D341Med (cell line): ENCODE measurements around the gene FILIP1.
"Not testable (repeated sequence)": the region's sequence is repeated elsewhere in the genome, so short reads cannot be mapped to it uniquely, and the experiment has no call there.

Experiments
- DNase-seq: peaks from one replicate; pipeline ENCODE4 v3.0.0; 2012; ENCODE audit warnings: low spot score

The FILIP1 gene

GRCh38 chr6:75458895-75459294, 34.7 kb downstream of the FILIP1 start:
- DNase-seq = no peak

GRCh38 chr6:75450903-75451302, 42.7 kb downstream of the FILIP1 start:
- DNase-seq = no peak

- no peak for DNase-seq
These were observed 43.9 kb downstream of the FILIP1 start for GRCh38 chr6:75449630-75450206.

- DNase-seq = no peak
These were observed 47.2 kb downstream of the FILIP1 start for GRCh38 chr6:75446241-75446880.

- DNase-seq = no peak
These were observed 47.9 kb downstream of the FILIP1 start for GRCh38 chr6:75445738-75446137.

GRCh38 chr6:75444899-75445298, 48.7 kb downstream of the FILIP1 start:
- no peak for DNase-seq

- not testable (repeated sequence) for DNase-seq
These were observed 51.7 kb downstream of the FILIP1 start for GRCh38 chr6:75441883-75442282.

- DNase-seq = not testable (repeated sequence)
These were observed 52.1 kb downstream of the FILIP1 start for GRCh38 chr6:75441479-75441878.

GRCh38 chr6:75438442-75439116, 55.0 kb downstream of the FILIP1 start:
- DNase-seq = no peak

- DNase-seq = no peak
These were observed 55.6 kb downstream of the FILIP1 start for GRCh38 chr6:75438013-75438431.

- DNase-seq = no peak
These were observed 56.1 kb downstream of the FILIP1 start for GRCh38 chr6:75437421-75437891.

GRCh38 chr6:75436869-75437268, 56.7 kb downstream of the FILIP1 start:
- no peak for DNase-seq

GRCh38 chr6:75432809-75433208, 60.8 kb downstream of the FILIP1 start:
- DNase-seq = not testable (repeated sequence)

- DNase-seq = peak; percentile 26
These were observed 62.2 kb downstream of the FILIP1 start for GRCh38 chr6:75431379-75431778.

- DNase-seq = peak; percentile 67
These were observed 62.8 kb downstream of the FILIP1 start for GRCh38 chr6:75430631-75431325.

GRCh38 chr6:75429061-75429703, 64.4 kb downstream of the FILIP1 start:
- DNase-seq = no peak

GRCh38 chr6:75428204-75428603, 65.4 kb downstream of the FILIP1 start:
- DNase-seq = no peak

GRCh38 chr6:75427329-75427728, 66.3 kb downstream of the FILIP1 start:
- DNase-seq = no peak

- no peak for DNase-seq
These were observed 68.7 kb downstream of the FILIP1 start for GRCh38 chr6:75424618-75425548.

- DNase-seq = no peak
These were observed 70.2 kb downstream of the FILIP1 start for GRCh38 chr6:75423386-75423785.

- DNase-seq = no peak
These were observed 71.5 kb downstream of the FILIP1 start for GRCh38 chr6:75422024-75422639.
